ENCODE measurements around the gene PI4KA.

- TF ChIP-seq CREB1 (IDR thresholded peaks at IDR 0.05; ENCODE audit: low read depth) (no peak), REST (IDR thresholded peaks at IDR 0.05; ENCODE audit: low read depth) (no peak), TAF1 (IDR thresholded peaks at IDR 0.05; ENCODE audit: low read depth) (no peak), EGR1 (IDR thresholded peaks at IDR 0.05) (no peak), MAX (IDR thresholded peaks at IDR 0.05) (no peak), YY1 (IDR thresholded peaks at IDR 0.05; ENCODE audit: low read depth) (no peak), TEAD4 (IDR thresholded peaks at IDR 0.05) (no peak), FOXM1 (IDR thresholded peaks at IDR 0.05; ENCODE audit: borderline replicate concordance, low read depth) (no peak), EP300 (IDR thresholded peaks at IDR 0.05; ENCODE audit: borderline replicate concordance) (no peak), NFIC (IDR thresholded peaks at IDR 0.05) (no peak)
Measured at GRCh38 chr22:20674998-20675397, 183.6 kb downstream of the PI4KA start.
